Endothelial cell of umbilical vein (primary cell): ENCODE measurements around the gene PCGF1. TPM values are rescaled to one million over a fixed set of nuclear protein-coding genes. Genes with fewer than 3 reads are reported as not detected.
A peak's percentile ranks its signal among the peaks of the same experiment; 100 is the strongest.

Experiments
- BruUV-seq: library from RNA; stranded (reverse); fragments of 400-500 nt; replicated peaks from 2 replicates; lab custom pipeline; 2021; lab: Mats Ljungman, UMichigan
- CTCF ChIA-PET: fragments of 300-600, 350-600 bp; sonication (Branson Sonifier 250); formaldehyde crosslinking; loops from one replicate; lab custom pipeline; 2021; ENCODE audit warnings: antibody characterized with exemption, inconsistent platforms; lab: Charles Lee
- POLR2A ChIA-PET: fragments of 300-600, 350-600 bp; sonication (Branson Sonifier 250); formaldehyde crosslinking; loops from one replicate; lab custom pipeline; 2021; ENCODE audit warnings: antibody characterized with exemption, inconsistent platforms; lab: Charles Lee
- DNase-seq: peaks from one replicate; pipeline ENCODE4 v3.0.0-alpha.2; 2011; ENCODE audit warnings: low read depth, low spot score
- FAIRE-seq: peaks from 2 replicates; lab custom pipeline; 2011; peaks lifted over from hg19 to GRCh38; lab: Jason Lieb, UNC
- H2AFZ ChIP-seq: 2 replicates; pipeline ENCODE4 v1.6.0; 2012; ENCODE audit warnings: low read depth, low read length, control low read depth, inconsistent platforms
- H3K27ac ChIP-seq: 2 replicates; pipeline ENCODE4 v1.5.1; 2011; ENCODE audit warnings: low read depth, mild to moderate bottlenecking, control low read depth, low read length, moderate library complexity; ENCODE audit not compliant: insufficient read depth
- H3K27me3 ChIP-seq, 2 experiments: 2 replicates each; pipeline versions ENCODE4 v1.6.0 to v1.6.1; 2011; ENCODE audit warnings: low read length in 2 of 2, mixed read lengths in 1 of 2; ENCODE audit not compliant: control insufficient read depth in 2 of 2, insufficient read depth in 2 of 2
- H3K36me3 ChIP-seq, 2 experiments: 2 replicates in 1 of 2; 3 replicates in 1 of 2; pipeline ENCODE4 v1.5.1; 2011; ENCODE audit warnings: low read length in 2 of 2, mild to moderate bottlenecking in 1 of 2, moderate library complexity in 1 of 2; ENCODE audit not compliant: control insufficient read depth in 2 of 2, insufficient read depth in 2 of 2; ENCODE audit errors: extremely low read depth in 1 of 2
- H3K4me1 ChIP-seq: 3 replicates; pipeline ENCODE4 v1.5.1; 2011; ENCODE audit warnings: mild to moderate bottlenecking, low read length; ENCODE audit not compliant: control insufficient read depth, insufficient read depth; ENCODE audit errors: extremely low read depth
- H3K4me2 ChIP-seq: 2 replicates; pipeline ENCODE4 v1.6.1; 2011; ENCODE audit warnings: low read length, control low read depth, mixed read lengths; ENCODE audit not compliant: insufficient read depth
- H3K4me3 ChIP-seq, 3 experiments: fragments of 200-600 bp in 1 of 3; sonication (generic), shearing (Covaris generic) in 1 of 3; replicated peaks in 1 of 3; 2 replicates each; pipeline ENCODE4 v1.5.1; 2011 to 2016; ENCODE audit warnings: control low read depth in 3 of 3, low read length in 3 of 3, mild to moderate bottlenecking in 2 of 3, inconsistent platforms in 1 of 3, low read depth in 1 of 3, moderate library complexity in 1 of 3; ENCODE audit not compliant: insufficient read depth in 1 of 3
- H3K79me2 ChIP-seq: 2 replicates; pipeline ENCODE4 v1.6.0; 2012; ENCODE audit warnings: low read length, inconsistent platforms; ENCODE audit not compliant: control insufficient read depth, insufficient read depth
- H3K9ac ChIP-seq: replicated peaks from 2 replicates; pipeline ENCODE3; 2011; ENCODE audit warnings: low read length, control low read depth; ENCODE audit not compliant: insufficient read depth; ENCODE audit errors: extremely low read depth
- H3K9me1 ChIP-seq: replicated peaks from 3 replicates; pipeline ENCODE4 v1.6.0; 2011; ENCODE audit warnings: mild to moderate bottlenecking, low read length; ENCODE audit not compliant: control insufficient read depth, insufficient read depth; ENCODE audit errors: extremely low read depth
- H3K9me3 ChIP-seq: replicated peaks from 2 replicates; pipeline ENCODE4 v1.5.1; 2012; ENCODE audit warnings: low read length, inconsistent platforms; ENCODE audit not compliant: control insufficient read depth, insufficient read depth
- H4K20me1 ChIP-seq: replicated peaks from 2 replicates; pipeline ENCODE3; 2011; ENCODE audit warnings: mild to moderate bottlenecking, low read length; ENCODE audit not compliant: control insufficient read depth, insufficient read depth; ENCODE audit errors: extremely low read depth
- CTCF ChIP-seq, 2 donors: IDR thresholded peaks; 1 replicate in 1 of 2; 2 replicates in 1 of 2; pipeline ENCODE4 v1.5.1; 2011; ENCODE audit warnings: low read length in 2 of 2, mild to moderate bottlenecking in 2 of 2, moderate library complexity in 2 of 2, control low read depth in 1 of 2, inconsistent platforms in 1 of 2, low read depth in 1 of 2; ENCODE audit not compliant: insufficient read depth in 1 of 2; ENCODE audit errors: extremely low read depth in 1 of 2
- EZH2 ChIP-seq: IDR thresholded peaks from 2 replicates; pipeline ENCODE4 v1.6.1; 2012; ENCODE audit warnings: borderline replicate concordance, low read depth, mild to moderate bottlenecking, moderate library complexity, low read length, inconsistent platforms; ENCODE audit not compliant: severe bottlenecking
- dilution Hi-C: fragments of 300-500 bp; cut with MboI; formaldehyde crosslinking; loops from one replicate; pipeline ENCODE4 v1.15.0; 2019; ENCODE audit warnings: low sequenced_read_pairs; ENCODE audit not compliant: extremely low pct_ligation_motif_present
- intact Hi-C: fragments of 100-400 bp; cut with micrococcal nuclease; formaldehyde crosslinking; loops from one replicate; pipeline ENCODE4 v1.10.0; 2022
- polyA plus RNA-seq, 4 experiments: library from polyadenylated mRNA; depleted of rRNA in 3 of 4; stranded (reverse) in 3 of 4; unstranded in 1 of 4; fragments of >200 nt; gene quantifications; 2 replicates each; pipeline versions ENCODE4 v1.2.1 to v1.2.3, GENCODE V29; 2011 to 2012; ENCODE audit warnings: missing spikeins in 1 of 4
- total RNA-seq: library from RNA; stranded (reverse); gene quantifications from 2 replicates; pipeline ENCODE4 v1.2.3, GENCODE V29; 2021

The PCGF1 gene
- total and polyA plus RNA-seq, 2 donors (not counting 3 experiments of a cell fraction or from before 2014, with no cell fraction given) = 17.4 to 19.2 TPM

- Histone ChIP-seq H2AFZ (peak within 1 kb of the TSS; percentile 11), H3K4me1 (peaks cover 32% of the 10 kb centered on the region), H3K4me2 (peak within 1 kb of the TSS; percentile 50), H3K36me3 (no peaks in the 10 kb centered on the region), H4K20me1 (no peaks in the 10 kb centered on the region), H3K9me1 (no peaks in the 10 kb centered on the region), H3K4me3 (peak within 1 kb of the TSS in 2 of 3 experiments; percentile 19 to 25), H3K27me3 (peaks cover 23 to 40% of the 10 kb centered on the region in 2 experiments), H3K9ac (no peak within 1 kb of the TSS), H3K27ac (no peak within 1 kb of the TSS), H3K9me3 (no peaks in the 10 kb centered on the region), H3K79me2 (no peaks in the 10 kb centered on the region)
- dilution Hi-C loops (no loop called here), intact Hi-C loops (loop anchor here (5.0 kb wide), 1 partner anchor 33 kb away; no protein-coding TSS in a partner anchor)
- POLR2A ChIA-PET = interaction anchor here (1.1 kb wide), 1 partner anchor 30 kb away, joined by 3 read pairs; the partner anchor contains the start of gene AUP1
- no peak for DNase-seq
- TF ChIP-seq CTCF (IDR thresholded peaks at IDR 0.05; ENCODE audit: extremely low read depth in 1 of 2, insufficient read depth in 1 of 2, low read depth in 1 of 2, low read length in 2 of 2) = no peak
- peak; percentile 81 for TF ChIP-seq EZH2
- BruUV-seq = no TSS peak
- no peak for FAIRE-seq
- CTCF ChIA-PET = interaction anchor here (0.7 to 1.5 kb wide), 6 partner anchors 8 to 87 kb away, joined by 3 to 4 read pairs (median 3); partner anchors contain the start of genes INO80B and WBP1
Observed at GRCh38 chr2:74499267-74499939, 8.1 kb downstream of the PCGF1 start, which contains the start of gene LBX2. TSS of gene LBX2 (minus strand) at chr2:74499603. CDS start at chr2:74499537, 66 bp downstream.
